IPS-18a (cell line): Measurements from ENCODE around the gene UNCX.
"Not testable (repeated sequence)": the region's sequence is repeated elsewhere in the genome, so short reads cannot be mapped to it uniquely, and the experiment has no call there.

Experiments used
- H3K27ac ChIP-seq: one replicate; pipeline ENCODE4 v1.5.1; 2013; ENCODE audit warnings: low read length
- H3K27me3 ChIP-seq: one replicate; pipeline ENCODE4 v1.6.1; 2013; ENCODE audit warnings: mild to moderate bottlenecking, low read length; ENCODE audit not compliant: control insufficient read depth, insufficient read depth
- H3K36me3 ChIP-seq: one replicate; pipeline ENCODE4 v1.6.1; 2013; ENCODE audit warnings: low read depth, low read length; ENCODE audit not compliant: control insufficient read depth
- H3K4me1 ChIP-seq: one replicate; pipeline ENCODE4 v1.6.1; 2013; ENCODE audit warnings: low read depth, low read length; ENCODE audit not compliant: control insufficient read depth
- H3K4me3 ChIP-seq: one replicate; pipeline ENCODE4 v1.5.1; 2013; ENCODE audit warnings: low read length
- H3K9ac ChIP-seq: one replicate; pipeline ENCODE4 v1.6.1; 2013; ENCODE audit warnings: mild to moderate bottlenecking, low read length, moderate library complexity
- H3K9me3 ChIP-seq: one replicate; pipeline ENCODE4 v1.6.1; 2013; ENCODE audit warnings: low read depth, low read length; ENCODE audit not compliant: control insufficient read depth

Gene UNCX

DNA sequence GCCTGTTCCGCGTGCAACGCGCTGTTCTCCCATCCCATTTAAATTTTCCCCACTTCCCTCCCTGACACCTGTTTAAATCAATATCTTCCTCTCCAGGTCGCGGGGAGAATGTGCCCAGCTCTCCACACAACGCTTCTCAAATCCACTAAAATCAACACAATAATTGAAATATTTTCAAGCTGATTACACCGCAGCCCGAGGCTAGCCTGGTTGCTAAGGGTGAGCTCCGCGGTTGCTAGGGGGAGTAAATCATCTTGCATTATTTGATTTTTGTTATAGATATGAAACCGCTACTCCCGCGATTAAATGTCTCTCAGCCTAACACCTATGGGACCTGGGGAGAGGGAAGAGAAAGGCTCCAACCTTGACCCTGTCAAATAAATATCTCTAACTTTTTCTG is 36.2 kb downstream of the UNCX start:
- no peaks in the 10 kb centered on the region for H3K9me3 ChIP-seq
- peaks cover 8% of the 10 kb centered on the region for H3K27me3 ChIP-seq
- no peaks in the 10 kb centered on the region for H3K36me3 ChIP-seq
- no peaks in the 10 kb centered on the region for H3K4me1 ChIP-seq
- no peak overlapping the region for H3K4me3 ChIP-seq
- H3K27ac ChIP-seq = no peak overlapping the region
- H3K9ac ChIP-seq = no peak overlapping the region

DNA sequence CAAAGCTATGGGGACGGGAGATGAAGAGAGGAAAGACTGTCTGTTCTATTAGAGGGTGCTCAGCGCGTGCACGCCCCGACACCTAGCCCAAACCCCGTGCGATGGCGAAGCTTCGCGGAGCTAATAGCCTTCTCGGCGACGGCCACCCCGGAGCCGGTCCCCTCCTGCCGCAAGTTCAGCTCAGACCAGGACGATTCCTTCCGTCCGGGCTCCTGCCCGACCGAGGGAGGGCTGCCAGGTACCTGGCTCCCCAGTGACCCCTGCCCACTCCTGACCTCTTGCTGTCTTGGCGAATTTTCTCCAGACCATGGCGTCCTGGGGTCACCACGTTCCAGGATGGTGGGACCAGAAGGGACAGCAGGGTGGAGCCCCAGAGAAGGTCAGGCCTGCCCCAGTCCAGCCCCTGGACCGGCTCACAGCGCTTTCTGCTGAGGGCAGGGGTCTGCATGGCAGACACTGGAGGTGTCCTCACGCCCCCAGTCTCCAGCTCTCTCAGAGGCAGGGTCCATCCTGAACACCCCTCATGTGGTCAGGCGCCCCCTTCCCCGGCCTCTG is 36.7 kb downstream of the UNCX start:
- H3K27ac ChIP-seq = no peak overlapping the region
- H3K36me3 ChIP-seq = no peaks in the 10 kb centered on the region
- H3K4me3 ChIP-seq = no peak overlapping the region
- peaks cover 8% of the 10 kb centered on the region for H3K27me3 ChIP-seq
- no peaks in the 10 kb centered on the region for H3K9me3 ChIP-seq
- no peak overlapping the region for H3K9ac ChIP-seq
- H3K4me1 ChIP-seq = no peaks in the 10 kb centered on the region

DNA sequence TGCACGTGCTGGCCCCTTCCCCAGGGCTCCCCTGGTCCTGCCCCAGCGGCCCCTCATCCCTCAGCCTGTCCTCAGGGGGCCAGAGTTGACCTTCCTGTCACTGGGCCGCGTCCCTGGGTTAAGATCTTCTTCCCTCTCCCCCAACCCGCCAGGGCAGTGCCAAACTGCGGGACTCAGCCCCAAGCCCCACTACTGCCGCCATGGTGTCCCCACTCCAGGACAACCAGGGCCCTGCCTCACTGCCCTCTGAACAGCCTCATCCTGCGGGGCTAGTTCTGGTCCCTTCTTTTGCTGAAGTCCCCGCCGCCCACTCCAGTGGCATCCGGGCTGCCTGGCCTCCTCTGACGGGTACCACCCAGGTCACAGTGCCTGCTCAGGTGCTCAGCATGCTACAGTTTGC is 37.5 kb downstream of the UNCX start:
- Histone ChIP-seq H3K4me1 (no peaks in the 10 kb centered on the region), H3K27me3 (peaks cover 8% of the 10 kb centered on the region), H3K9ac (no peak overlapping the region), H3K27ac (no peak overlapping the region), H3K4me3 (no peak overlapping the region), H3K36me3 (no peaks in the 10 kb centered on the region), H3K9me3 (no peaks in the 10 kb centered on the region)

DNA sequence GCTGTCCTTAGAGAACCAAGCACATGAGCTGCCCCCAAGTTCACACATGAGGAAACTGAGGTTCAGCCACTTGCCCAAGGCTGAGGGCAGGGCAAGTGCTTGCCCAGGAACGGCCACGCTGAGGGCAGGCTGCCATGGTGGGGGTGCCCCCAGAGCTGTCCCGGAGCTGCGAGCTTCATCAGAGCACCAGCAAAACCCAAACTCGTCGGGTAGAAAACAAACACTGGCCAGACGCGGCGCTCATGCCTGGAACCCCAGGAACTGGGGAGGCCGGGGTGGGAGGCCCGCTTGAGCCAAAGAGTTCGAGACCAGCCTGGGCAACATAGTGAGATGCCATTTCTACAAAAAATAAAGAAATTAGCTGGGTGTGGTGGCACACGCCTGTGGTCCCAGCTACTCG is 38.4 kb downstream of the UNCX start:
- Histone ChIP-seq H3K9ac (no peak overlapping the region), H3K9me3 (no peaks in the 10 kb centered on the region), H3K4me1 (no peaks in the 10 kb centered on the region), H3K27ac (no peak overlapping the region), H3K27me3 (no peaks in the 10 kb centered on the region), H3K4me3 (no peak overlapping the region), H3K36me3 (no peaks in the 10 kb centered on the region)

DNA sequence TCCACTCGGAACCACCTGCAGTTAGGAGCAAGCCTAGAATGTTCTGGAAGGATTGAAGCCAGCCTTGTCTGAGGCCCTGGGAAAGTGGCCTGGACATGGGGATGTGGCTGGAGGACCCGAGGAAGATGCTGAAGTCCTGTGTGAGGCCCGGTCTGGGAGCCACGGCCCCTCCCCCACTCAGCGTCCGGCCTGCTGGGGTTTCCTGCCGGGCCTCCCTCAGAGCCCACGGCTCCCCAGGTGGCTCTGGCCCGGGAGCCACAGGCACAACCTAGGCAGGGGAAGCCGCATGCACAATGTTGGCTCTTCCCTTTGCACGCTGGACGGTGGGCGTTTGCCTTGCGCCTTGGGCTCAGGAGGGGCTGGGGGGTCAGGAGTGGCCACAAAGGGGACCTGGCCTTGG is 39.0 kb downstream of the UNCX start:
- Histone ChIP-seq H3K4me3 (no peak overlapping the region), H3K36me3 (no peaks in the 10 kb centered on the region), H3K27me3 (no peaks in the 10 kb centered on the region), H3K4me1 (no peaks in the 10 kb centered on the region), H3K27ac (no peak overlapping the region), H3K9ac (no peak overlapping the region), H3K9me3 (no peaks in the 10 kb centered on the region)

DNA sequence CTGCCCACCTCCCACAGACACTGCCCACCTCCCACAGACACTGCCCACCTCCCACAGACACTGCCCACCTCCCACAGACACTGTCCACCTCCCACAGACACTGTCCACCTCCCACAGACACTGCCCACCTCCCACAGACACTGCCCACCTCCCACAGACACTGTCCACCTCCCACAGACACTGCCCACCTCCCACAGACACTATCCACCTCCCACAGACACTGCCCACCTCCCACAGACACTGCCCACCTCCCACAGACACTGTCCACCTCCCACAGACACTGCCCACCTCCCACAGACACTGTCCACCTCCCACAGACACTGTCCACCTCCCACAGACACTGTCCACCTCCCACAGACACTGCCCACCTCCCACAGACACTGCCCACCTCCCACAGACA is 39.5 kb downstream of the UNCX start:
- H3K9me3 ChIP-seq, H3K27ac ChIP-seq, H3K36me3 ChIP-seq, H3K9ac ChIP-seq, H3K4me1 ChIP-seq, H3K4me3 ChIP-seq, H3K27me3 ChIP-seq: not testable (repeated sequence)

DNA sequence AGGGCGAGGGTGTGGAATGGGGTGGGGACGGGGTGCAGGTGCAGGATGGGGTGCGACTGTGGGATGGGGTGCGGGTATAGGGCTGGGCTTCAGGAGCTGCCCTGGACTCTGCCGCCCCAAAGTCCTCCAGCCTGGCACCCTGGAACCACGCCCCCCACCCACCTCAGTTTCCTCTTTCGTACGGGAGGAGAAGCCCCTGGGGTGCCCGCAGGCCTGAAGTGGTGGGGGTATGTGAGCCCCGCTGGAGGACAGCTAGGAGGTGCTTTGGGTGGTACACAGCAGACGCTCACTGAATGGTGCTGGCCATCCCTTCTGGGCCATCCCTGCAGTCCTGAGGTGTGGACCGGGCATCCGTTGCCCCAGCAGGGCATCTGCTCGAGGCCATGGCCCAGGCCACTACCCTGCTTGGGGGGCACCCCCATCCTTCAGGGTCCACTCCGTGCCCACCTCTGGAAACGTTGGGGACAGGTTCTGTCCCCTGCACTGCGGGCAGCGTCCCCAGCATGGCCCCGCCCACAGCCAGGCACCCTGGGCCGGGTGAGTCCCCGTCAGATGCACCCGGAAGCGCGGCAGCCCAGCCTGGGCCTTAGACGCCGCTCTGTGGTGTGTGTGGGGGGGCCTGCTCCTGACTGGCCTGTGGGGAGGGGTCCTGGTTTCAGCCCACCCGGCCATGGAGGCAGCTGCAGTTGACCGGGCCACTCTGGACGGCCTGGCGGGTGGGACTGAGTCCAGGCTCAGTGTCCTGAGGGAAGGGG is 41.6 kb downstream of the UNCX start:
- no peak overlapping the region for H3K9ac ChIP-seq
- H3K9me3 ChIP-seq = no peaks in the 10 kb centered on the region
- no peak overlapping the region for H3K4me3 ChIP-seq
- H3K36me3 ChIP-seq = no peaks in the 10 kb centered on the region
- H3K4me1 ChIP-seq = no peaks in the 10 kb centered on the region
- H3K27me3 ChIP-seq = no peaks in the 10 kb centered on the region
- no peak overlapping the region for H3K27ac ChIP-seq

DNA sequence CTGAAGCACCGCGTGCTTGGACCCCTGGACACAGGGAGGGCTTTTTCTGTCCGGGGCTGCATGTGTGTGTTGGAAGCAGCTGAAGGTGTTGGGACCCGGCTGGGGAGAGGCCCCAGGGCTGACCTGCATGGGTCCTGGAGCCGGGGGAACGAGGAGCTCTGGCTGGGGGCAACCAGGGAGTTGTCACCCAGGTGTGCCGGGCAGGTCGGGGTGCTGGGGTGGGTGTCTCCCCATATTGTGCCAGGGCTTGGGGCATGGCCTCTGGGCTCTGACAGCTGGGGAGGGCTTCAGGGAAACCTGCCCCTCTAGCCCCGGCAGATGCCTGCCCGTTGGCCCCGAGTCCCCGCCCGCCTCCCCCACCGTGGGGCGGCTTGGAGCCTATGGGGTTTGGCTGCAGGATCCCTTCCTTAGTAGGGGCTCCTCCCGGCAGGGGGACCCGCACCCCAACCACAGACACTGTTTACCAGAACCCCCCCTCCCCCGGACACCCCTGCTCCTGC is 42.3 kb downstream of the UNCX start:
- no peaks in the 10 kb centered on the region for H3K36me3 ChIP-seq
- H3K4me3 ChIP-seq = no peak overlapping the region
- H3K9ac ChIP-seq = no peak overlapping the region
- H3K4me1 ChIP-seq = no peaks in the 10 kb centered on the region
- no peak overlapping the region for H3K27ac ChIP-seq
- no peaks in the 10 kb centered on the region for H3K9me3 ChIP-seq
- H3K27me3 ChIP-seq = no peaks in the 10 kb centered on the region

DNA sequence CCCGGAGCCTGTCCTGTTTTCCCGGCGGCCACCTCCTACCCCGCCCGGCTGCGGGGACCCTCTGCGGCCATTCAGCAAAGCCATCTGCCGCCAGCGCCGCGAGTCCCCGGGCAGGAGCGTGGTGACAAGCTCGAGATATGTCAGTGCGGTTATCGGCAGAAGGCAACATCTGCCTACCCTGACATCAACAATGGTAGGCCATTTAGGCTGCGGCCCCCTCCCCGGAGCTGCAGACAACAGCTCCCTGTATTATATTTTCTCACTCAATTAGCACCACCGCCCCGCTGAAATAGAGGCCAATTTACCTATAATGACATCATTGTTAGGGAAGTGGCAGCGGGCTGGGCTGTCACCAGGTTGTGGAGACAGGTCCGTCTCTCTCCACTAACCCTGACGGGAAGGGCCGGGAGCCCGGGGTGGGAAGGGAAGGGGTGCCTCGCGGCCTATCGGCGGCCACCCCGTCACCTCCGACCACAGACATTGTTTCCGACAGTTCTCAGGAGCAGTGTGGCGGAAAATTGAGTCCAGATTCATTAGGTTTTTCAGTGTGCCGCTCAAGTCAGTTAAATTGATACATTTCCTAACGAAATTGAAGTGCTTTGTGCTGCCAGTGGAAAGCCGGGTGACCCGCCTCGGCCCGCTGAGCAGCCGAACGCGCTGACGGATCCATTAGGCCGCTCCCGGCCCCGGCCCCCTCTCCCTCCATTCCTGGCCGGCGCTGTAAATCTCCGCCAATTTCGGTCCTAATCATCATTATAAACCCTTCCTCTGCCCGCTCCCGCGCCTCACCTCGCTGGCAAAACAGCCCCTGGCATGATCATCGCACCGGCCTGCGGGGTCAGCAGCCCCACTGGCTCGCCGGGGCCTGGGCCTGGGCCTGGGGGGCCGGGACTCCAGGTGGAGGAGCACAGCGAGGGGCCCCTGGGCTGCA is 43.0 kb downstream of the UNCX start:
- Histone ChIP-seq H3K27ac (no peak overlapping the region), H3K36me3 (no peaks in the 10 kb centered on the region), H3K4me1 (no peaks in the 10 kb centered on the region), H3K9ac (no peak overlapping the region), H3K4me3 (no peak overlapping the region), H3K27me3 (no peaks in the 10 kb centered on the region), H3K9me3 (no peaks in the 10 kb centered on the region)

DNA sequence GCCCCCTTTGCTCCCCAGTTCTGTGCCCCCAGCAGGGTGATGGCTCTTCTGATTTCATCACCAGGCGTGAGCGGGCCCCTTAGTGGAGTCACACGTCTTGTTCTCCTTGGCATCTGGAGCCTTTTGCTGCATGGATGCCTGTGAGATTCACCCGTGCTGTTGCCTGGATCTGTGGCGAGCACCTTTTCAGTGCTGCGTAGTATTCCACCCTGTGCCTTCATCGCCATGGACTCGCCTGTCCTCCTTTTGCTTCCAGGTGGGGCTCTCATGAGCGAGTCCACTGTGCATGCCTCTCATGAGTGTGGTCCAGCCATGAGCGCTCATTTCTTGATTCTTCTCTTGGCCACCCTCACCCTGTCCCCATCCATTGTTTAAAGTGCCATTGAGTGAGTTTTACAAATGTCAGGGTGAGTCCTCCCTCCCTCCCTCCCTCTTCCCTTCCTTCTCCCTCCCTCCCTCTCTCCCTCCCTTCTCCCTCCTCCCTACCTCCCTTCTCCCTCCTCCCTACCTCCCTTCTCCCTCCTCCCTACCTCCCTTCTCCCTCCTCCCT is 44.0 kb downstream of the UNCX start:
- no peaks in the 10 kb centered on the region for H3K9me3 ChIP-seq
- no peaks in the 10 kb centered on the region for H3K36me3 ChIP-seq
- no peaks in the 10 kb centered on the region for H3K27me3 ChIP-seq
- H3K4me3 ChIP-seq = no peak overlapping the region
- H3K4me1 ChIP-seq = no peaks in the 10 kb centered on the region
- H3K27ac ChIP-seq = no peak overlapping the region
- H3K9ac ChIP-seq = no peak overlapping the region

DNA sequence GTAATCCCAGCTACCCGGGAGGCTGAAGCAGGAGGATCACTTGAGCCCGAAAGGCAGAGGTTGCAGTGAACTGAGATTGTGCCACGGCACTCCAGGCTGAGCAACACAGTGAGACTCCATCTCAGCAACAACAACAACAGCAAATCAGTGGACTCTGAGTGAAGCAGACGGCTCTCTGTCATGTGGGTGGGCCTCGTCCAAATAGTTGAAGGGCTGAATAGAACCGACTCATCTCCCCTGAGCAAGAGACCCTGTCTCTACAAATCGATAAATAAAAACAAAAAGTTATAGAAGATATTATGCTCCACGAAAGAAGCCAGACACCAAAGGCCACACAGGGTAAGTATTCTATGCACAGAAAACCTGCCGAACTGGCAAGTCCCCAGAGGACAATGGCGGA is 45.9 kb downstream of the UNCX start:
- Histone ChIP-seq H3K4me1 (no peaks in the 10 kb centered on the region), H3K9me3 (no peaks in the 10 kb centered on the region), H3K36me3 (no peaks in the 10 kb centered on the region), H3K27me3 (no peaks in the 10 kb centered on the region), H3K4me3 (no peak overlapping the region), H3K27ac (no peak overlapping the region), H3K9ac (no peak overlapping the region)
